GDM1 (cell line): Measurements from ENCODE around the gene TLK2.
"Not testable (repeated sequence)": the region's sequence is repeated elsewhere in the genome, so short reads cannot be mapped to it uniquely, and the experiment has no call there.

Experiments
- DNase-seq: peaks from one replicate; lab custom pipeline; 2025; lab: John Stamatoyannopoulos, UW

Gene TLK2

GRCh38 chr17:62601471-62601870 lies 122.8 kb downstream of the TLK2 start:
- DNase-seq: no peak

GRCh38 chr17:62603783-62604182 lies 125.2 kb downstream of the TLK2 start:
- not testable (repeated sequence) for DNase-seq

GRCh38 chr17:62605588-62605987 lies 127.0 kb downstream of the TLK2 start:
- DNase-seq: no peak

GRCh38 chr17:62611292-62611691 lies 132.7 kb downstream of the TLK2 start:
- no peak for DNase-seq

GRCh38 chr17:62611728-62612127 lies 133.1 kb downstream of the TLK2 start:
- DNase-seq: peak; percentile 35

- DNase-seq: not testable (repeated sequence)
Measured at GRCh38 chr17:62612289-62612688, 133.7 kb downstream of the TLK2 start.

- DNase-seq: not testable (repeated sequence)
Measured at GRCh38 chr17:62613095-62613494, 134.5 kb downstream of the TLK2 start.

- DNase-seq: no peak
Measured at GRCh38 chr17:62614142-62614541, 135.5 kb downstream of the TLK2 start.

- no peak for DNase-seq
Measured at GRCh38 chr17:62615503-62615902, 136.9 kb downstream of the TLK2 start.

GRCh38 chr17:62616993-62617893 lies 138.6 kb downstream of the TLK2 start:
- DNase-seq: no peak

GRCh38 chr17:62617894-62618472 lies 139.4 kb downstream of the TLK2 start:
- no peak for DNase-seq

- DNase-seq: no peak
Measured at GRCh38 chr17:62618647-62619416, 140.2 kb downstream of the TLK2 start.

- no peak for DNase-seq
Measured at GRCh38 chr17:62619417-62620155, 141.0 kb downstream of the TLK2 start.

GRCh38 chr17:62621223-62621622 lies 142.6 kb downstream of the TLK2 start:
- no peak for DNase-seq

- DNase-seq: peak; percentile 12
Measured at GRCh38 chr17:62625184-62625869, 146.7 kb downstream of the TLK2 start.

- no peak for DNase-seq
Measured at GRCh38 chr17:62625870-62626200, 147.2 kb downstream of the TLK2 start.

- DNase-seq: peak; percentile 39
Measured at GRCh38 chr17:62626719-62627218, 148.1 kb downstream of the TLK2 start.

- peak; percentile 79 for DNase-seq
Measured at GRCh38 chr17:62627219-62627903, 148.7 kb downstream of the TLK2 start, which contains the start of gene MRC2. TSS of gene MRC2 (plus strand) at chr17:62627670. CDS start at chr17:62627803, 133 bp downstream.

GRCh38 chr17:62627904-62628633 lies 149.4 kb downstream of the TLK2 start:
- DNase-seq: peak; percentile 37
